ENCODE results near the gene PRRX1.

The PRRX1 gene

DNA sequence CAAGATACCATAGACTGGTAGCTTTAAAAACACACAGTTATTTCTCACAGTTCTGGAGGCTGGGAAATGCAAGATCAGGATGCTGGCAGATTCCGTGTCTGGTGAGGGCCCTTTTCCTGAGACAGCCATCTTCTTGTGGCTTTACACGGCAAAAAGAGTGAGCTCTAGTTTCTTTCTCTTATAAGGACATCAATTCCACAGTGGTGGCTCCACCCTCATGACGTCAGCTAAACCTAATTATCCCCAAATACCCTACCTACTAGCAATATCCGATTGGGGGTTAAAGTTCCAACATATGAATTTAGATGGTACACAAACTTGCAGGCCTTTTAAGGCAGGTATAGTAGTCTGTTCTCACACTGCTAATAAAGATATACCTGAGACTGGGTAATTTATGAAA lies 77.7 kb downstream of the PRRX1 start:
- in situ Hi-C loops (cut with HindIII; ENCODE audit: low sequenced_read_pairs), result no loop called here
- H3K4me3 ChIP-seq (ENCODE audit: low read depth, low read length), result no peak overlapping the region
- no peak for DNase-seq (ENCODE audit: low read depth)
- TF ChIP-seq, protein P1, sequence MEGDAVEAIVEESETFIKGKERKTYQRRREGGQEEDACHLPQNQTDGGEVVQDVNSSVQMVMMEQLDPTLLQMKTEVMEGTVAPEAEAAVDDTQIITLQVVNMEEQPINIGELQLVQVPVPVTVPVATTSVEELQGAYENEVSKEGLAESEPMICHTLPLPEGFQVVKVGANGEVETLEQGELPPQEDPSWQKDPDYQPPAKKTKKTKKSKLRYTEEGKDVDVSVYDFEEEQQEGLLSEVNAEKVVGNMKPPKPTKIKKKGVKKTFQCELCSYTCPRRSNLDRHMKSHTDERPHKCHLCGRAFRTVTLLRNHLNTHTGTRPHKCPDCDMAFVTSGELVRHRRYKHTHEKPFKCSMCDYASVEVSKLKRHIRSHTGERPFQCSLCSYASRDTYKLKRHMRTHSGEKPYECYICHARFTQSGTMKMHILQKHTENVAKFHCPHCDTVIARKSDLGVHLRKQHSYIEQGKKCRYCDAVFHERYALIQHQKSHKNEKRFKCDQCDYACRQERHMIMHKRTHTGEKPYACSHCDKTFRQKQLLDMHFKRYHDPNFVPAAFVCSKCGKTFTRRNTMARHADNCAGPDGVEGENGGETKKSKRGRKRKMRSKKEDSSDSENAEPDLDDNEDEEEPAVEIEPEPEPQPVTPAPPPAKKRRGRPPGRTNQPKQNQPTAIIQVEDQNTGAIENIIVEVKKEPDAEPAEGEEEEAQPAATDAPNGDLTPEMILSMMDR (IDR thresholded peaks at IDR 0.05; ENCODE audit: low read depth, low read length, missing control alignments), result no peak

DNA sequence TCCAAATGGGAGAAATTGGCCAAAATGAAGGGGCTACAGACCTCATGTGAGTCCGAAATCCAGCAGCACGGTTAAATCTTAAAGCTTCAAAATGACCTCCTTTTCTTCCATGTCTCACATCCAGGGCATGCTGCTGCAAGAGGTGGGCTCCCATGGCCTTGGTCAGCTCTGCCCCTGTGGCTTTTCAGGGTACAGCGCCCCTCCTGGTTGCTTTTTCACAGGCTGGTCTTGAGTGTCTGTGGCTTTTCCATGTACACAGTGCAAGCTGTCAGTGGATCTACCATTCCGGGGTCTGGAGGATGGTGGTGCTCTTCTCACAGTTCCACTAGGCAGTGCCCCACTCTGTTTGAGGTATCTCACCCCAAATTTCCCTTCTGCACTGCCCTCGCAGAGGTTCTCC lies 78.7 kb downstream of the PRRX1 start:
- TF ChIP-seq, protein P1 (IDR thresholded peaks at IDR 0.05; ENCODE audit: low read depth, low read length, missing control alignments), result no peak
- H3K4me3 ChIP-seq (ENCODE audit: low read depth, low read length), result no peak overlapping the region
- no peak for DNase-seq (ENCODE audit: low read depth)
- in situ Hi-C loops (cut with HindIII; ENCODE audit: low sequenced_read_pairs), result no loop called here

DNA sequence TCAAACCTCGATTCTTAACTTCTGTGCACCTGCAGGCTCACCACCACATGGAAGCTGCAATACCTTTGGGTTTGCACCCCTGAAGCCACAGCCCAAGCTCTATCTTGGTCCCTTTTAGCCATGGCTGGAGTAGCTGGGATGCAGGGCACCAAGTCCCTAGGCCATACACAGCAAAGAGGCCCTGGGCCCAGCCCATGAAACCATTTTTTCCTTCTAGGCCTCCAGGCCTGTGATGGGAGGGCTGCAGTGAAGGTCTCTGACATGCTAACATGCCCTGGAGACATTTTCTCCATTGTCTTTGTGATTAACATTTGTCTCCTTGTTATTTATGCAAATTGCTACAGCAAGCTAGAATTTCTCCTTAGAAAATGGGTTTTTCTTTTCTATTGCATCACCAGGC lies 79.2 kb downstream of the PRRX1 start:
- H3K4me3 ChIP-seq (ENCODE audit: low read depth, low read length), result no peak overlapping the region
- in situ Hi-C loops (cut with HindIII; ENCODE audit: low sequenced_read_pairs), result no loop called here
- DNase-seq (ENCODE audit: low read depth), result no peak
- TF ChIP-seq, protein P1 (IDR thresholded peaks at IDR 0.05; ENCODE audit: low read depth, low read length, missing control alignments), result no peak

DNA sequence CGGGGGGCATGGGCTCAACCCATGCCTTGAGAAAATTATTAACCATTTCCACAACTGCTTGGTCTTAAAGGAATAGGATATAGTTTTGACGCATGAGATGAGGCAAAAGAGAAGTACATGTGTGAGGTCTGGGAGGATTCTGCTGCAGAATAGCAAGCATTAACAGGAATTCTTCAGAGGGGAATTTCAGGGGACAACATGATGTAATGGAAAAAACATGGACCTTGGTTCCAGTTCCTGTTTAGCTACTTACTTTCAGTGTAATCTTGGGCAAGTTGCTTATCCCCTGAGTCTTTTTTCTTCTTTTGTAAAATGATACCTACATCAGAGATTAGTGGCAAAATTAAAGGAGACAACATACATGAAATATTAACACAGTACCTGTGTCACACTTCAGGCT lies 85.6 kb downstream of the PRRX1 start:
- TF ChIP-seq, protein P1 (IDR thresholded peaks at IDR 0.05; ENCODE audit: low read depth, low read length, missing control alignments), result no peak
- in situ Hi-C loops (cut with HindIII; ENCODE audit: low sequenced_read_pairs), result no loop called here
- H3K4me3 ChIP-seq (ENCODE audit: low read depth, low read length), result no peak overlapping the region

DNA sequence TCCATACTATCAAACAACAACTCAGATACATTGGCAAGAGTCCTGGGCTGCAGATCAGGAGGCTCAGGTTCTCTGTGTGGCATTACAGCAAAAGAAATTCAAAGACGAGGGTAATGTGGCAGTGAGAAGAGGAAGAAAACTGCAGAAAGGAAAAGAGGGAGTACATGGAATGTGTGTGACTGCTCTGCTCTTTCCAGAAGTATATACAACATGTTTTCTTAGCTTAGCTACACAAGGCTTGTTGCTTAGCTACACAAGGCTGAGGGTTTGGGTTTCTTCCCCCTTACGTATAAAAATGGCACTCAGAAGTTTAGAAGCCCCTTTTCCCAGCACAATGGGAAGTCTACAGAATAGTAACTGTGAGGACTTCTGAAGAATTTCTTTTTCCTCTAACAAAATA lies 86.0 kb downstream of the PRRX1 start:
- DNase-seq (ENCODE audit: low read depth), result no peak
- H3K4me3 ChIP-seq (ENCODE audit: low read depth, low read length), result no peak overlapping the region
- TF ChIP-seq, protein P1 (IDR thresholded peaks at IDR 0.05; ENCODE audit: low read depth, low read length, missing control alignments), result no peak
- in situ Hi-C loops (cut with HindIII; ENCODE audit: low sequenced_read_pairs), result no loop called here

More for the DNA sequence above, 85.6 kb downstream of the PRRX1 start:
- DNase-seq (ENCODE audit: low read depth), result no peak

DNA sequence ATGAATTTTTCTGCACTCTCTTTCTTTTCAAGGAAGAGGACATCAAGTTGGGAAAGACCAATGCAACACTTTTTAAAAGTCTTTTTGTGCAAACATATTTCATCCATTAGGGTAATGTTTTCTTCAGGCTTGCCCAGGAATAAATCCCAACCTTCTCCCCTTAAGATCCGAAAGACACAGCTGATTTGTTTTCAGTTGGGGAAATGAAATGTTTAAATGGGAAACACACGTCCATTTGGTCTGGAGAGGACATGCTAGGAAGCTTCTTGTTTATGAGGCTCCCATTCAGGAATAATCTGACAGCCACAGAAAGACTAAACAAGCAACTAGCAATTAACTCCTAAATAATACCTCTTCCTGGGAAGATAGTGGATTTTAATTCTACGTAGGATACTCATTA lies 91.9 kb downstream of the PRRX1 start:
- DNase-seq (ENCODE audit: low read depth), result no peak
- in situ Hi-C loops (cut with HindIII; ENCODE audit: low sequenced_read_pairs), result no loop called here
- no peak overlapping the region for H3K4me3 ChIP-seq (ENCODE audit: low read depth, low read length)
- TF ChIP-seq, protein P1 (IDR thresholded peaks at IDR 0.05; ENCODE audit: low read depth, low read length, missing control alignments), result no peak

DNA sequence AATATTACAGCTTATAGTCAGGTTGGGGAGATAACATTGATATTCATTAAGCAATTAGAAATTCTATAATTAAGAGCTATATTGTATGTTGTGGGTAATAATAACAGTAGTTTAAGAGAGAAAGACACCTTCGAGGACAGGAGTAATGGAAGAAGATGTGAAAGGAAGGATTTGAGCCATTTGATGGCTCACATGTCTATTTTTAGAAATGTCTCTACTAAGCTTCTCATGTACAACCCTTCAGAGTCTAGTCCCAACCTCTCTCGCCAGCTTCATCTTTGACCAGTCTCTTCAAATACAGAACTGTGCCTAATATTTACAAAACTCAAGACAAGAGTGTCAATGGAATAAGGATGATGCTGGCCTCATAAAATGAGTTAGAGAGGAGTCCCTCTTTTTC lies 95.1 kb downstream of the PRRX1 start:
- in situ Hi-C loops (cut with HindIII; ENCODE audit: low sequenced_read_pairs), result no loop called here
- H3K4me3 ChIP-seq (ENCODE audit: low read depth, low read length), result no peak overlapping the region
- DNase-seq (ENCODE audit: low read depth), result no peak
- TF ChIP-seq, protein P1 (IDR thresholded peaks at IDR 0.05; ENCODE audit: low read depth, low read length, missing control alignments), result no peak

Data from astrocyte of the cerebellum (primary cell).